GM10266 (cell line): Measurements from ENCODE around the gene APOA4.
"Not testable (repeated sequence)": the region's sequence is repeated elsewhere in the genome, so short reads cannot be mapped to it uniquely, and the experiment has no call there.

ENCODE experiments used
- DNase-seq: peaks from one replicate; pipeline ENCODE4 v3.0.0; 2012; ENCODE audit errors: extremely low spot score
- CTCF ChIP-seq: IDR thresholded peaks from 2 replicates; pipeline ENCODE4 v1.5.1; 2012; ENCODE audit warnings: mild to moderate bottlenecking, low read depth; ENCODE audit not compliant: control insufficient read depth, insufficient read depth; ENCODE audit errors: missing control alignments

APOA4 gene

GRCh38 chr11:116811194-116811593, 11.9 kb downstream of the APOA4 start:
- TF ChIP-seq CTCF: no peak
- no peak for DNase-seq

GRCh38 chr11:116808262-116809175, 14.6 kb downstream of the APOA4 start:
- no peak for DNase-seq

GRCh38 chr11:116807601-116808261, 15.4 kb downstream of the APOA4 start:
- no peak for TF ChIP-seq CTCF
- no peak for DNase-seq

More at GRCh38 chr11:116808262-116809175, 14.6 kb downstream of the APOA4 start:
- TF ChIP-seq CTCF: no peak

GRCh38 chr11:116804001-116804400, 19.1 kb downstream of the APOA4 start:
- DNase-seq: no peak
- TF ChIP-seq CTCF: no peak

GRCh38 chr11:116801662-116802061, 21.4 kb downstream of the APOA4 start:
- not testable (repeated sequence) for DNase-seq

- no peak for DNase-seq
- no peak for TF ChIP-seq CTCF
Measured at GRCh38 chr11:116800610-116801009, 22.5 kb downstream of the APOA4 start.

GRCh38 chr11:116798368-116798767, 24.7 kb downstream of the APOA4 start:
- DNase-seq: no peak
- TF ChIP-seq CTCF: no peak
